ENCODE measurements around the gene B4GALNT3.

DNA sequence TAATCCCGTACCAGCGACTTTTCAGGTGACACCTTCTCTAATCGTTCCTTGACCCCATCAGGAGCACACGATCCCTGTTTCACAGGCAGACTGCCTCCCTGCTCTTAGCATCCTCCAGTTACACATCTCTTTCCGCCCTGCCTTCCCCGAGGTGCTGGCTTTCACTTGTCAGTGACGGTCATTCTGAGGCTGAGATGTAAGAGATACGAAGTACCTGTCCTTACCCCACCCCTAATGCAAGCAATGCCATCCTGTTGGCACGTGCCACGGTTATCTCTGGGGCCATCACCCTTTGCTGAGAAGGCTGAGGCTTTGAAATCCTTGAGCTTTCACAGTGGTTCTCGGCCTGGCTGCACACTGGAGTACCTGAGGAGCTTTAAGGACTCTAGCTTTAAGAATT lies 24.4 kb downstream of the B4GALNT3 start:
- TF ChIP-seq, protein P1, sequence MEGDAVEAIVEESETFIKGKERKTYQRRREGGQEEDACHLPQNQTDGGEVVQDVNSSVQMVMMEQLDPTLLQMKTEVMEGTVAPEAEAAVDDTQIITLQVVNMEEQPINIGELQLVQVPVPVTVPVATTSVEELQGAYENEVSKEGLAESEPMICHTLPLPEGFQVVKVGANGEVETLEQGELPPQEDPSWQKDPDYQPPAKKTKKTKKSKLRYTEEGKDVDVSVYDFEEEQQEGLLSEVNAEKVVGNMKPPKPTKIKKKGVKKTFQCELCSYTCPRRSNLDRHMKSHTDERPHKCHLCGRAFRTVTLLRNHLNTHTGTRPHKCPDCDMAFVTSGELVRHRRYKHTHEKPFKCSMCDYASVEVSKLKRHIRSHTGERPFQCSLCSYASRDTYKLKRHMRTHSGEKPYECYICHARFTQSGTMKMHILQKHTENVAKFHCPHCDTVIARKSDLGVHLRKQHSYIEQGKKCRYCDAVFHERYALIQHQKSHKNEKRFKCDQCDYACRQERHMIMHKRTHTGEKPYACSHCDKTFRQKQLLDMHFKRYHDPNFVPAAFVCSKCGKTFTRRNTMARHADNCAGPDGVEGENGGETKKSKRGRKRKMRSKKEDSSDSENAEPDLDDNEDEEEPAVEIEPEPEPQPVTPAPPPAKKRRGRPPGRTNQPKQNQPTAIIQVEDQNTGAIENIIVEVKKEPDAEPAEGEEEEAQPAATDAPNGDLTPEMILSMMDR (IDR thresholded peaks at IDR 0.05), result no peak
- no peak for TF ChIP-seq POLR2A (IDR thresholded peaks at IDR 0.05)
